NCI-H82 (cell line): ENCODE results near the gene HS3ST5.
"Not testable (repeated sequence)": the region's sequence is repeated elsewhere in the genome, so short reads cannot be mapped to it uniquely, and the experiment has no call there.

Source experiments
- DNase-seq: peaks from one replicate; lab custom pipeline; 2025; lab: John Stamatoyannopoulos, UW

HS3ST5 gene

GRCh38 chr6:114334237-114334636 is 8.6 kb downstream of the HS3ST5 start:
- DNase-seq, result no peak

GRCh38 chr6:114327074-114327473 is 15.7 kb downstream of the HS3ST5 start:
- DNase-seq, result no peak

GRCh38 chr6:114323784-114324183 is 19.0 kb downstream of the HS3ST5 start:
- no peak for DNase-seq

- DNase-seq, result no peak
Measured at GRCh38 chr6:114319749-114320148, 23.1 kb downstream of the HS3ST5 start.

GRCh38 chr6:114315831-114316595 is 26.8 kb downstream of the HS3ST5 start:
- DNase-seq, result no peak

GRCh38 chr6:114313816-114314215 is 29.0 kb downstream of the HS3ST5 start:
- DNase-seq, result not testable (repeated sequence)

- DNase-seq, result no peak
Measured at GRCh38 chr6:114312931-114313330, 29.9 kb downstream of the HS3ST5 start.

GRCh38 chr6:114310053-114310452 is 32.8 kb downstream of the HS3ST5 start:
- no peak for DNase-seq

GRCh38 chr6:114304304-114304887 is 38.4 kb downstream of the HS3ST5 start:
- DNase-seq, result peak; percentile 45

- no peak for DNase-seq
Measured at GRCh38 chr6:114301596-114302219, 41.1 kb downstream of the HS3ST5 start.

GRCh38 chr6:114297135-114297534 is 45.7 kb downstream of the HS3ST5 start:
- no peak for DNase-seq

GRCh38 chr6:114292431-114292830 is 50.4 kb downstream of the HS3ST5 start:
- DNase-seq, result no peak

GRCh38 chr6:114291428-114291827 is 51.4 kb downstream of the HS3ST5 start:
- no peak for DNase-seq

- DNase-seq, result no peak
Measured at GRCh38 chr6:114290864-114291263, 52.0 kb downstream of the HS3ST5 start.

- no peak for DNase-seq
Measured at GRCh38 chr6:114288701-114289495, 53.9 kb downstream of the HS3ST5 start.

- DNase-seq, result no peak
Measured at GRCh38 chr6:114287461-114287860, 55.4 kb downstream of the HS3ST5 start.

GRCh38 chr6:114286211-114286610 is 56.6 kb downstream of the HS3ST5 start:
- no peak for DNase-seq

GRCh38 chr6:114284281-114284680 is 58.5 kb downstream of the HS3ST5 start:
- no peak for DNase-seq

GRCh38 chr6:114282292-114282691 is 60.5 kb downstream of the HS3ST5 start:
- DNase-seq, result no peak

GRCh38 chr6:114281496-114281895 is 61.3 kb downstream of the HS3ST5 start:
- peak; percentile 56 for DNase-seq

- no peak for DNase-seq
Measured at GRCh38 chr6:114280239-114280982, 62.4 kb downstream of the HS3ST5 start.

GRCh38 chr6:114277220-114277619 is 65.6 kb downstream of the HS3ST5 start:
- no peak for DNase-seq
